ENCODE data around the gene PPFIA3. TPM values are rescaled to one million over a fixed set of nuclear protein-coding genes. Genes with fewer than 3 reads are reported as not detected.

Gene PPFIA3
- total and polyA plus RNA-seq, 2 of the 8 experiments (the other 6 are each of a cell fraction or from before 2014, with no cell fraction given), result 15.9 to 25.3 TPM

GRCh38 chr19:49148044-49148682, 28.8 kb downstream of the PPFIA3 start:
- DNase-seq (ENCODE audit: low read depth in 1 of 2, low spot score in 2 of 2), result no peak
- Histone ChIP-seq H3K9me3 (ENCODE audit: insufficient read depth in 2 of 2, low read depth in 1 of 2, low read length in 1 of 2) (no peaks in the 10 kb centered on the region), H2BK5ac (ENCODE audit: low read depth, low read length) (peak overlapping the region; percentile 85; the same call in 1 of the 2 replicates), H4K5ac (ENCODE audit: insufficient read length, low read depth, low read length) (peak overlapping the region; percentile 17), H3K23me2 (ENCODE audit: low read depth, low read length) (peaks cover 27% of the 10 kb centered on the region), H3K27me3 (replicated peaks in 1 of 4; ENCODE audit: control insufficient read depth in 3 of 4, extremely low read depth in 1 of 4, insufficient read depth in 3 of 4, low read length in 3 of 4) (no peaks in the 10 kb centered on the region), H4K20me1 (replicated peaks in 1 of 2; ENCODE audit: control insufficient read depth in 1 of 2, insufficient read depth in 2 of 2, low read length in 2 of 2) (peaks cover 0 to 2% of the 10 kb centered on the region in 2 experiments), H3K18ac (ENCODE audit: extremely low read depth, low read length) (peak overlapping the region; percentile 73; the same call in 1 of the 2 replicates), H3K79me2 (ENCODE audit: control insufficient read depth in 1 of 2, insufficient read depth in 2 of 2, low read length in 2 of 2) (no peaks in the 10 kb centered on the region), H3K4ac (replicated peaks; ENCODE audit: insufficient read length, low read depth, low read length) (peak overlapping the region; percentile 8), H2AK5ac (ENCODE audit: low read depth, low read length) (peak overlapping the region; percentile 66; the same call in 1 of the 2 replicates), H3K14ac (ENCODE audit: insufficient read length) (no peak overlapping the region), H2BK20ac (ENCODE audit: low read length) (peak overlapping the region; percentile 87; the same call in 1 of the 2 replicates), H3K36me3 (ENCODE audit: control insufficient read depth in 2 of 4, insufficient read depth in 4 of 4, low read length in 3 of 4) (no peaks in the 10 kb centered on the region), H4K8ac (ENCODE audit: extremely low read depth, insufficient read depth, low read length) (no peak overlapping the region; the same call in 1 of the 2 replicates), H2BK12ac (ENCODE audit: low read depth, low read length) (no peak overlapping the region), H3K79me1 (ENCODE audit: low read depth, low read length) (0 out of 2 replicates have a peak, but pooled peaks cover 2% of the 10 kb centered on the region), H3K56ac (replicated peaks; ENCODE audit: insufficient read length, low read depth, low read length) (peak overlapping the region; percentile 70), H3K23ac (ENCODE audit: insufficient read length) (no peak overlapping the region), H3K4me3 (ENCODE audit: extremely low read depth in 1 of 4, insufficient read depth in 2 of 4, low read depth in 3 of 4, low read length in 4 of 4) (peak overlapping the region; percentile 57 to 97 (median 90)), H3K9ac (replicated peaks in 1 of 4; ENCODE audit: extremely low read depth in 1 of 4, low read depth in 3 of 4, low read length in 3 of 4) (peak overlapping the region in 1 of 4 experiments; percentile 12; a peak in 1 of 7 replicates), H3K4me2 (ENCODE audit: insufficient read depth in 1 of 2, low read depth in 2 of 2, low read length in 2 of 2) (peak overlapping the region; percentile 85 to 95), H3K27ac (ENCODE audit: low read depth, low read length) (no peak overlapping the region), H3K4me1 (replicated peaks in 1 of 4; ENCODE audit: control insufficient read depth in 3 of 4, insufficient read depth in 4 of 4, low read length in 3 of 4) (peaks cover 0 to 22% (median 9%) of the 10 kb centered on the region in 4 experiments; a peak in 6 of 7 replicates), H2AFZ (ENCODE audit: low read length) (no peak overlapping the region), H2BK15ac (ENCODE audit: low read length) (no peak overlapping the region; the same call in 1 of the 2 replicates), H4K91ac (replicated peaks; ENCODE audit: insufficient read length, low read length) (peak overlapping the region; percentile 83), H2BK120ac (replicated peaks; ENCODE audit: low read depth, low read length) (peak overlapping the region; percentile 82)
- ChIA-PET POLR2A (ENCODE audit: partially characterized antibody) (interaction anchor here (0.6 to 5.6 kb wide), 20 partner anchors 9 to 276 kb away, joined by 3 to 47 read pairs (median 6); partner anchors contain the start of genes LIN7B, PPFIA3, PPP1R15A and TRPM4), CTCF (ENCODE audit: partially characterized antibody) (interaction anchor here (0.5 to 5.0 kb wide), 15 partner anchors 9 to 448 kb away, joined by 3 to 38 read pairs (median 6); partner anchors contain the start of genes KCNA7, LIN7B and PPFIA3)
- TF ChIP-seq SRF (IDR thresholded peaks at IDR 0.05; ENCODE audit: low read depth, low read length), result no peak
- TF ChIP-seq TAF7 (optimal IDR thresholded peaks at IDR 0.05; ENCODE audit: borderline replicate concordance, low read depth, low read length), result peak; percentile 74
- WGBS, 2 experiments (ENCODE audit: extremely low coverage in 1 of 2, insufficient coverage in 1 of 2, insufficient read length in 1 of 2, insufficient replicate concordance in 2 of 2, low coverage in 1 of 2, low lambda C conversion rate in 2 of 2, missing lambda C conversion rate in 1 of 2), result 82% methylated on average over 11 of the region's 11 CpGs; no CpG with 5 or more reads in 1 of the 2 experiments
- no peak for FAIRE-seq

Measured in H1 (cell line).